H9 (cell line): ENCODE data around the gene B3GNT9. TPM values are rescaled to one million over a fixed set of nuclear protein-coding genes. Genes with fewer than 3 reads are reported as not detected.

ENCODE experiments used
- DNase-seq: peaks from one replicate; pipeline ENCODE4 v3.0.0-alpha.2; 2017
- H2AFZ ChIP-seq: one replicate; pipeline ENCODE4 v1.6.1; 2013; ENCODE audit warnings: mild to moderate bottlenecking, low read length, control low read depth, moderate library complexity
- H2AK5ac ChIP-seq: 2 replicates; pipeline ENCODE4 v1.6.1; 2013; ENCODE audit warnings: low read length, control low read depth, mixed read lengths; ENCODE audit not compliant: insufficient read length
- H2BK120ac ChIP-seq: one replicate; pipeline ENCODE4 v1.6.1; 2013; ENCODE audit warnings: low read depth, mild to moderate bottlenecking, low read length, control low read depth, inconsistent platforms; ENCODE audit not compliant: poor library complexity, severe bottlenecking
- H2BK12ac ChIP-seq: 2 replicates; pipeline ENCODE4 v1.6.1; 2013; ENCODE audit warnings: low read length, control low read depth, mixed read lengths, low read depth; ENCODE audit not compliant: insufficient read length
- H2BK15ac ChIP-seq: 2 replicates; pipeline ENCODE4 v1.6.1; 2013; ENCODE audit warnings: low read depth, low read length, control low read depth
- H2BK20ac ChIP-seq: one replicate; pipeline ENCODE4 v1.6.1; 2013; ENCODE audit warnings: low read depth, mild to moderate bottlenecking, low read length, control low read depth, inconsistent platforms; ENCODE audit not compliant: poor library complexity, severe bottlenecking
- H2BK5ac ChIP-seq: 2 replicates; pipeline ENCODE4 v1.6.1; 2013; ENCODE audit warnings: low read length, control low read depth, mixed read lengths; ENCODE audit not compliant: insufficient read length
- H3K14ac ChIP-seq: 2 replicates; pipeline ENCODE4 v1.6.1; 2013; ENCODE audit warnings: low read length, control low read depth; ENCODE audit not compliant: insufficient read depth
- H3K18ac ChIP-seq: 2 replicates; pipeline ENCODE4 v1.6.1; 2013; ENCODE audit warnings: low read depth, mild to moderate bottlenecking, mixed read lengths, low read length, control low read depth; ENCODE audit not compliant: insufficient read length
- H3K23ac ChIP-seq: 2 replicates; pipeline ENCODE4 v1.6.1; 2013; ENCODE audit warnings: low read length, control low read depth, mixed read lengths, low read depth; ENCODE audit not compliant: insufficient read length
- H3K23me2 ChIP-seq: 2 replicates; pipeline ENCODE4 v1.6.1; 2013; ENCODE audit warnings: low read depth, mild to moderate bottlenecking, mixed read lengths, low read length, control low read depth; ENCODE audit not compliant: insufficient read length, poor library complexity, severe bottlenecking
- H3K27ac ChIP-seq: 2 replicates; pipeline ENCODE4 v1.5.1; 2013; ENCODE audit warnings: low read length, control low read depth, mixed read lengths, low read depth; ENCODE audit not compliant: insufficient read length
- H3K27me3 ChIP-seq: 2 replicates; pipeline ENCODE4 v1.6.1; 2013; ENCODE audit warnings: low read length, control low read depth, inconsistent platforms; ENCODE audit not compliant: insufficient read depth
- H3K4ac ChIP-seq: 2 replicates; pipeline ENCODE4 v1.6.1; 2013; ENCODE audit warnings: low read depth, mild to moderate bottlenecking, control low read depth, inconsistent platforms, low read length, moderate library complexity
- H3K4me1 ChIP-seq: 2 replicates; pipeline ENCODE4 v1.6.1; 2013; ENCODE audit warnings: low read length, control low read depth, inconsistent platforms; ENCODE audit not compliant: insufficient read depth
- H3K4me2 ChIP-seq: 2 replicates; pipeline ENCODE4 v1.6.1; 2013; ENCODE audit warnings: low read length, control low read depth, mixed read lengths; ENCODE audit not compliant: insufficient read length, insufficient read depth
- H3K56ac ChIP-seq: 2 replicates; pipeline ENCODE4 v1.6.1; 2013; ENCODE audit warnings: low read depth, mild to moderate bottlenecking, mixed read lengths, low read length, control low read depth; ENCODE audit not compliant: insufficient read length
- H3K79me1 ChIP-seq: 2 replicates; pipeline ENCODE4 v1.6.1; 2013; ENCODE audit warnings: low read depth, mild to moderate bottlenecking, moderate library complexity, low read length, control low read depth, inconsistent platforms; ENCODE audit not compliant: insufficient read depth, poor library complexity, severe bottlenecking
- H3K79me2 ChIP-seq: 2 replicates; pipeline ENCODE4 v1.6.1; 2013; ENCODE audit warnings: low read length, control low read depth, inconsistent platforms; ENCODE audit not compliant: insufficient read depth
- H3K9ac ChIP-seq: 2 replicates; pipeline ENCODE4 v1.6.1; 2013; ENCODE audit warnings: low read length, control low read depth, mixed read lengths; ENCODE audit not compliant: insufficient read length; ENCODE audit errors: extremely low read depth
- H3K9me3 ChIP-seq: one replicate; pipeline ENCODE4 v1.6.1; 2013; ENCODE audit warnings: low read depth, low read length, inconsistent platforms; ENCODE audit not compliant: control insufficient read depth
- H3T11ph ChIP-seq: one replicate; pipeline ENCODE4 v1.6.1; 2013; ENCODE audit warnings: mild to moderate bottlenecking, low read length, control low read depth, inconsistent platforms
- H4K20me1 ChIP-seq: one replicate; pipeline ENCODE4 v1.6.1; 2013; ENCODE audit not compliant: control insufficient read depth, insufficient read length, insufficient read depth
- H4K5ac ChIP-seq: 2 replicates; pipeline ENCODE4 v1.6.1; 2013; ENCODE audit warnings: low read depth, mild to moderate bottlenecking, mixed read lengths, low read length, control low read depth; ENCODE audit not compliant: insufficient read length
- H4K8ac ChIP-seq: replicated peaks from 2 replicates; pipeline ENCODE4 v1.6.1; 2013; ENCODE audit warnings: low read length, control low read depth, mixed read lengths, low read depth; ENCODE audit not compliant: insufficient read length
- H4K91ac ChIP-seq: 2 replicates; pipeline ENCODE4 v1.6.1; 2013; ENCODE audit warnings: low read depth, mild to moderate bottlenecking, moderate library complexity, mixed read lengths, low read length, control low read depth; ENCODE audit not compliant: insufficient read length
- H3K27ac Mint-ChIP-seq, 3 experiments: 2 replicates in 2 of 3; 3 replicates in 1 of 3; pipeline ENCODE4 v1.8.0; 2020 to 2021; ENCODE audit warnings: mixed read lengths in 3 of 3, mild to moderate bottlenecking in 1 of 3, moderate library complexity in 1 of 3
- H3K27me3 Mint-ChIP-seq: 2 replicates; pipeline ENCODE4 v1.8.0; 2021; ENCODE audit warnings: low read depth, mild to moderate bottlenecking, moderate library complexity, mixed read lengths
- H3K36me3 Mint-ChIP-seq, 3 experiments: 2 replicates in 2 of 3; 3 replicates in 1 of 3; pipeline ENCODE4 v1.8.0; 2020 to 2021; ENCODE audit warnings: low read depth in 3 of 3, mixed read lengths in 3 of 3; ENCODE audit not compliant: insufficient read depth in 1 of 3
- H3K4me1 Mint-ChIP-seq, 2 experiments: 2 replicates each; pipeline ENCODE4 v1.8.0; 2020; ENCODE audit warnings: mixed read lengths in 2 of 2
- H3K4me3 Mint-ChIP-seq, 2 experiments: 2 replicates in 1 of 2; 3 replicates in 1 of 2; pipeline ENCODE4 v1.8.0; 2020 to 2021; ENCODE audit warnings: mild to moderate bottlenecking in 2 of 2, mixed read lengths in 2 of 2, moderate library complexity in 1 of 2
- H3K9me3 Mint-ChIP-seq, 2 experiments: 2 replicates in 1 of 2; 3 replicates in 1 of 2; pipeline ENCODE4 v1.8.0; 2020; ENCODE audit warnings: mild to moderate bottlenecking in 2 of 2, mixed read lengths in 2 of 2, moderate library complexity in 1 of 2
- WGBS: extraction: QIAGEN DNeasy Blood & Tissue Kit; methylation state at CpG from one replicate; pipeline ENCODE4 v1.1.7; 2013; ENCODE audit warnings: missing lambda C conversion rate, low lambda C conversion rate, mixed read lengths; ENCODE audit not compliant: insufficient read length; ENCODE audit errors: extremely low coverage; 5-methylcytosine and 5-hydroxymethylcytosine counted together
- total RNA-seq: library from RNA; stranded (reverse); gene quantifications from 2 replicates; pipeline ENCODE4 v1.2.1, GENCODE V29; 2021
- TF ChIP-seq, protein P1 (sequence below): fragments of 200-600 bp; sonication (generic); conservative IDR thresholded peaks from 3 replicates; pipeline ENCODE4 v1.8.0; 2021; ENCODE audit warnings: antibody characterized with exemption, mild to moderate bottlenecking

The B3GNT9 gene
- total RNA-seq, 1 experiment from 2014 or later, result 11.2 TPM

DNA sequence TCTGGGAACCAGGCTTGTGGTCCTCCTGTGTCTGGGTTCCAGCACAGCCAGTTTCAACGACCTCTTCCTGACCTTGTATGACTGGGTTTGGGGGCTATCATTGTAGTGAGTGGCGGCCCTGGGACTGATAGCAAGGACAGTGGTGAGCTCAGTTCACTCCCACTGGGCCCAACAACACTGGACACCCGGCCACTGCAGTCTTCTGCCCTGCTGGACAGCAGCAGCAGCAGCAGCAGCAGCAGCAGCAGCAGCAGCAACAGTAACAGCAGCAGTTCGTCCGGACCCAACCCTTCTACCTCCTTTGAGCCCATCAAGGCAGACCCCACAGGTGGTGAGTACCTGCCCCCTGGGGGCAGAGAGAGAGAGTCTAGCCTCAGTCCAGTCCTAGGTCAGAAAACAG is 44.9 kb upstream of the B3GNT9 start:
- TF ChIP-seq, protein P1, sequence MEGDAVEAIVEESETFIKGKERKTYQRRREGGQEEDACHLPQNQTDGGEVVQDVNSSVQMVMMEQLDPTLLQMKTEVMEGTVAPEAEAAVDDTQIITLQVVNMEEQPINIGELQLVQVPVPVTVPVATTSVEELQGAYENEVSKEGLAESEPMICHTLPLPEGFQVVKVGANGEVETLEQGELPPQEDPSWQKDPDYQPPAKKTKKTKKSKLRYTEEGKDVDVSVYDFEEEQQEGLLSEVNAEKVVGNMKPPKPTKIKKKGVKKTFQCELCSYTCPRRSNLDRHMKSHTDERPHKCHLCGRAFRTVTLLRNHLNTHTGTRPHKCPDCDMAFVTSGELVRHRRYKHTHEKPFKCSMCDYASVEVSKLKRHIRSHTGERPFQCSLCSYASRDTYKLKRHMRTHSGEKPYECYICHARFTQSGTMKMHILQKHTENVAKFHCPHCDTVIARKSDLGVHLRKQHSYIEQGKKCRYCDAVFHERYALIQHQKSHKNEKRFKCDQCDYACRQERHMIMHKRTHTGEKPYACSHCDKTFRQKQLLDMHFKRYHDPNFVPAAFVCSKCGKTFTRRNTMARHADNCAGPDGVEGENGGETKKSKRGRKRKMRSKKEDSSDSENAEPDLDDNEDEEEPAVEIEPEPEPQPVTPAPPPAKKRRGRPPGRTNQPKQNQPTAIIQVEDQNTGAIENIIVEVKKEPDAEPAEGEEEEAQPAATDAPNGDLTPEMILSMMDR, result no peak
- Mint-ChIP-seq H3K4me1 (peaks cover 22 to 34% of the 10 kb centered on the region in 2 experiments), H3K27ac (no peak overlapping the region), H3K4me3 (no peak overlapping the region), H3K36me3 (peaks cover 40 to 64% (median 54%) of the 10 kb centered on the region in 3 experiments), H3K9me3 (no peaks in the 10 kb centered on the region; a peak in 1 of 5 replicates), H3K27me3 (0 out of 2 replicates have a peak, but pooled peaks cover 2% of the 10 kb centered on the region)
- H3K27me3 ChIP-seq, result no peaks in the 10 kb centered on the region; the same call in 1 of the 2 replicates
- no peak overlapping the region for H2AFZ ChIP-seq
- no peak overlapping the region for H2BK15ac ChIP-seq
- H2BK20ac ChIP-seq, result no peak overlapping the region
- H3K4me1 ChIP-seq, result no peaks in the 10 kb centered on the region
- H3K56ac ChIP-seq, result no peak overlapping the region
- H4K5ac ChIP-seq, result no peak overlapping the region
- H3K79me2 ChIP-seq, result peaks cover 13% of the 10 kb centered on the region; the same call in 1 of the 2 replicates
- no peak overlapping the region for H3K4ac ChIP-seq
- H3K18ac ChIP-seq, result no peak overlapping the region
- no peak for DNase-seq
- H3K9ac ChIP-seq, result no peak overlapping the region
- H4K20me1 ChIP-seq, result no peaks in the 10 kb centered on the region
- no peak overlapping the region for H3K4me2 ChIP-seq
- H3T11ph ChIP-seq, result no peak overlapping the region
- H4K8ac ChIP-seq, result no peak overlapping the region
- no CpG with 5 or more reads among the region's 5 CpGs for WGBS
- no peak overlapping the region for H4K91ac ChIP-seq
- no peak overlapping the region for H2BK12ac ChIP-seq
- H3K23ac ChIP-seq, result no peak overlapping the region
- peaks cover 8% of the 10 kb centered on the region for H3K23me2 ChIP-seq
- peaks cover 13% of the 10 kb centered on the region for H3K79me1 ChIP-seq
- H3K9me3 ChIP-seq, result no peaks in the 10 kb centered on the region
- no peak overlapping the region for H2BK5ac ChIP-seq
- H2AK5ac ChIP-seq, result no peak overlapping the region
- no peak overlapping the region for H2BK120ac ChIP-seq
- no peak overlapping the region for H3K14ac ChIP-seq
- no peak overlapping the region for H3K27ac ChIP-seq
